ENCODE measurements around the gene DIP2B. TPM values are rescaled to one million over a fixed set of nuclear protein-coding genes. Genes with fewer than 3 reads are reported as not detected.
A peak's percentile ranks its signal among the peaks of the same experiment; 100 is the strongest.

DIP2B gene
- total and polyA plus RNA-seq, 2 of the 13 experiments (the other 11 are each of a cell fraction or from before 2014, with no cell fraction given) = 32.1 to 35.8 TPM

GRCh38 chr12:50504798-50505674, at the start of gene DIP2B (continued):
- peak; percentile 83 for TF ChIP-seq ZNF883 (CRISPR knock-in tag; IDR thresholded peaks at IDR 0.05; ENCODE audit: not compliant biosample characterization)
- TF ChIP-seq, protein P1, sequence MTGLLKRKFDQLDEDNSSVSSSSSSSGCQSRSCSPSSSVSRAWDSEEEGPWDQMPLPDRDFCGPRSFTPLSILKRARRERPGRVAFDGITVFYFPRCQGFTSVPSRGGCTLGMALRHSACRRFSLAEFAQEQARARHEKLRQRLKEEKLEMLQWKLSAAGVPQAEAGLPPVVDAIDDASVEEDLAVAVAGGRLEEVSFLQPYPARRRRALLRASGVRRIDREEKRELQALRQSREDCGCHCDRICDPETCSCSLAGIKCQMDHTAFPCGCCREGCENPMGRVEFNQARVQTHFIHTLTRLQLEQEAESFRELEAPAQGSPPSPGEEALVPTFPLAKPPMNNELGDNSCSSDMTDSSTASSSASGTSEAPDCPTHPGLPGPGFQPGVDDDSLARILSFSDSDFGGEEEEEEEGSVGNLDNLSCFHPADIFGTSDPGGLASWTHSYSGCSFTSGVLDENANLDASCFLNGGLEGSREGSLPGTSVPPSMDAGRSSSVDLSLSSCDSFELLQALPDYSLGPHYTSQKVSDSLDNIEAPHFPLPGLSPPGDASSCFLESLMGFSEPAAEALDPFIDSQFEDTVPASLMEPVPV (CRISPR knock-in tag; IDR thresholded peaks at IDR 0.05) = peak; percentile 84
- TF ChIP-seq ZNF781 (CRISPR knock-in tag; IDR thresholded peaks at IDR 0.05; ENCODE audit: borderline replicate concordance, not compliant biosample characterization) = no peak
- TF ChIP-seq, protein P2, sequence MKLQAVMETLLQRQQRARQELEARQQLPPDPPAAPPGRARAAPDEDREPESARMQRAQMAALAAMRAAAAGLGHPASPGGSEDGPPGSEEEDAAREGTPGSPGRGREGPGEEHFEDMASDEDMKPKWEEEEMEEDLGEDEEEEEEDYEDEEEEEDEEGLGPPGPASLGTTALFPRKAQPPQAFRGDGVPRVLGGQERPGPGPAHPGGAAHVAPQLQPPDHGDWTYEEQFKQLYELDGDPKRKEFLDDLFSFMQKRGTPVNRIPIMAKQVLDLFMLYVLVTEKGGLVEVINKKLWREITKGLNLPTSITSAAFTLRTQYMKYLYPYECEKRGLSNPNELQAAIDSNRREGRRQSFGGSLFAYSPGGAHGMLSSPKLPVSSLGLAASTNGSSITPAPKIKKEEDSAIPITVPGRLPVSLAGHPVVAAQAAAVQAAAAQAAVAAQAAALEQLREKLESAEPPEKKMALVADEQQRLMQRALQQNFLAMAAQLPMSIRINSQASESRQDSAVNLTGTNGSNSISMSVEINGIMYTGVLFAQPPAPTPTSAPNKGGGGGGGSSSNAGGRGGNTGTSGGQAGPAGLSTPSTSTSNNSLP (IDR thresholded peaks at IDR 0.05; ENCODE audit: low read depth, low read length) = peak; percentile 61
- TF ChIP-seq FOXP1 (IDR thresholded peaks at IDR 0.05) = no peak
- no peak for TF ChIP-seq FOXP1 (CRISPR knock-in tag; IDR thresholded peaks at IDR 0.05)
- peak; percentile 41; the same call in 1 of the 2 replicates for TF ChIP-seq ZNF331 (CRISPR knock-in tag; IDR thresholded peaks at IDR 0.05)
- no peak for TF ChIP-seq REL (CRISPR knock-in tag; conservative IDR thresholded peaks at IDR 0.05)
- no peak for TF ChIP-seq ZNF644 (CRISPR knock-in tag; IDR thresholded peaks at IDR 0.05; ENCODE audit: low read depth)
- no peak for TF ChIP-seq GTF3A (CRISPR knock-in tag; conservative IDR thresholded peaks at IDR 0.05)
- peak; percentile 64 for TF ChIP-seq ZFX (CRISPR knock-in tag; IDR thresholded peaks at IDR 0.05; ENCODE audit: low read depth)
- TF ChIP-seq SRSF1 (optimal IDR thresholded peaks at IDR 0.05; ENCODE audit: low read depth, low read length) = no peak
- TF ChIP-seq FOSL2 (CRISPR knock-in tag; IDR thresholded peaks at IDR 0.05) = peak; percentile 49
- no peak for TF ChIP-seq ZNF205 (CRISPR knock-in tag; IDR thresholded peaks at IDR 0.05)
- no peak for TF ChIP-seq KLF13 (CRISPR knock-in tag; IDR thresholded peaks at IDR 0.05)
- TF ChIP-seq RBM39 (IDR thresholded peaks at IDR 0.05; ENCODE audit: low read depth, low read length, poor library complexity, severe bottlenecking) = no peak
- peak; percentile 21; the same call in 1 of the 2 replicates for TF ChIP-seq CEBPG (CRISPR knock-in tag; IDR thresholded peaks at IDR 0.05)
- no peak for TF ChIP-seq RFXANK (CRISPR knock-in tag; IDR thresholded peaks at IDR 0.05)
- TF ChIP-seq, protein P3, sequence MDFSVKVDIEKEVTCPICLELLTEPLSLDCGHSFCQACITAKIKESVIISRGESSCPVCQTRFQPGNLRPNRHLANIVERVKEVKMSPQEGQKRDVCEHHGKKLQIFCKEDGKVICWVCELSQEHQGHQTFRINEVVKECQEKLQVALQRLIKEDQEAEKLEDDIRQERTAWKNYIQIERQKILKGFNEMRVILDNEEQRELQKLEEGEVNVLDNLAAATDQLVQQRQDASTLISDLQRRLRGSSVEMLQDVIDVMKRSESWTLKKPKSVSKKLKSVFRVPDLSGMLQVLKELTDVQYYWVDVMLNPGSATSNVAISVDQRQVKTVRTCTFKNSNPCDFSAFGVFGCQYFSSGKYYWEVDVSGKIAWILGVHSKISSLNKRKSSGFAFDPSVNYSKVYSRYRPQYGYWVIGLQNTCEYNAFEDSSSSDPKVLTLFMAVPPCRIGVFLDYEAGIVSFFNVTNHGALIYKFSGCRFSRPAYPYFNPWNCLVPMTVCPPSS (IDR thresholded peaks at IDR 0.05) = no peak
- no peak for TF ChIP-seq DR1 (CRISPR knock-in tag; IDR thresholded peaks at IDR 0.05)
- TF ChIP-seq KDM3A (CRISPR knock-in tag; IDR thresholded peaks at IDR 0.05; ENCODE audit: low read depth) = peak; percentile 68; the same call in 1 of the 2 replicates
- peak; percentile 53; the same call in 1 of the 2 replicates for TF ChIP-seq IRF2 (CRISPR knock-in tag; IDR thresholded peaks at IDR 0.05)
- TF ChIP-seq TEAD3 (CRISPR knock-in tag; optimal IDR thresholded peaks at IDR 0.05; ENCODE audit: borderline replicate concordance) = peak; percentile 78
- TF ChIP-seq, protein P4, sequence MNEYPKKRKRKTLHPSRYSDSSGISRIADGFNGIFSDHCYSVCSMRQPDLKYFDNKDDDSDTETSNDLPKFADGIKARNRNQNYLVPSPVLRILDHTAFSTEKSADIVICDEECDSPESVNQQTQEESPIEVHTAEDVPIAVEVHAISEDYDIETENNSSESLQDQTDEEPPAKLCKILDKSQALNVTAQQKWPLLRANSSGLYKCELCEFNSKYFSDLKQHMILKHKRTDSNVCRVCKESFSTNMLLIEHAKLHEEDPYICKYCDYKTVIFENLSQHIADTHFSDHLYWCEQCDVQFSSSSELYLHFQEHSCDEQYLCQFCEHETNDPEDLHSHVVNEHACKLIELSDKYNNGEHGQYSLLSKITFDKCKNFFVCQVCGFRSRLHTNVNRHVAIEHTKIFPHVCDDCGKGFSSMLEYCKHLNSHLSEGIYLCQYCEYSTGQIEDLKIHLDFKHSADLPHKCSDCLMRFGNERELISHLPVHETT (CRISPR knock-in tag; conservative IDR thresholded peaks at IDR 0.05) = no peak
- TF ChIP-seq ZNF816 (CRISPR knock-in tag; IDR thresholded peaks at IDR 0.05; ENCODE audit: borderline replicate concordance) = no peak
- TF ChIP-seq ZNF749 (CRISPR knock-in tag; IDR thresholded peaks at IDR 0.05; ENCODE audit: borderline replicate concordance) = no peak
